ENCODE results near the gene RECQL5.

Gene RECQL5

GRCh38 chr17:75627094-75627493 lies 39.9 kb downstream of the RECQL5 start:
- no peak for TF ChIP-seq CTCF (IDR thresholded peaks at IDR 0.05; ENCODE audit: low read depth, low read length)
- peaks cover 9% of the 10 kb centered on the region for H3K4me1 ChIP-seq
- no peaks in the 10 kb centered on the region for H3K27me3 ChIP-seq
- H3K4me3 ChIP-seq (ENCODE audit: low read depth, low read length): no peak overlapping the region
- no peaks in the 10 kb centered on the region for H3K36me3 ChIP-seq
- H3K9me3 ChIP-seq: no peaks in the 10 kb centered on the region
- no peak for DNase-seq

- Histone ChIP-seq H3K4me3 (ENCODE audit: low read depth, low read length) (no peak overlapping the region), H3K36me3 (no peaks in the 10 kb centered on the region), H3K9me3 (no peaks in the 10 kb centered on the region), H3K27me3 (no peaks in the 10 kb centered on the region), H3K4me1 (peaks cover 9% of the 10 kb centered on the region)
- no peak for TF ChIP-seq CTCF (IDR thresholded peaks at IDR 0.05; ENCODE audit: low read depth, low read length)
- peak; percentile 63 for DNase-seq
Measured at GRCh38 chr17:75626496-75627038, 40.4 kb downstream of the RECQL5 start.

- H3K4me1 ChIP-seq: peaks cover 9% of the 10 kb centered on the region
- TF ChIP-seq CTCF (IDR thresholded peaks at IDR 0.05; ENCODE audit: low read depth, low read length): peak; percentile 83
- DNase-seq: peak; percentile 72
Measured at GRCh38 chr17:75625813-75626486, 41.0 kb downstream of the RECQL5 start.

GRCh38 chr17:75624714-75625345 lies 42.1 kb downstream of the RECQL5 start:
- Histone ChIP-seq H3K36me3 (no peaks in the 10 kb centered on the region), H3K27me3 (no peaks in the 10 kb centered on the region), H3K9me3 (no peaks in the 10 kb centered on the region), H3K4me1 (peaks cover 9% of the 10 kb centered on the region), H3K4me3 (ENCODE audit: low read depth, low read length) (no peak overlapping the region)
- no peak for DNase-seq
- no peak for TF ChIP-seq CTCF (IDR thresholded peaks at IDR 0.05; ENCODE audit: low read depth, low read length)

More at GRCh38 chr17:75625813-75626486, 41.0 kb downstream of the RECQL5 start:
- no peaks in the 10 kb centered on the region for H3K27me3 ChIP-seq
- no peaks in the 10 kb centered on the region for H3K36me3 ChIP-seq
- no peak overlapping the region for H3K4me3 ChIP-seq (ENCODE audit: low read depth, low read length)
- no peaks in the 10 kb centered on the region for H3K9me3 ChIP-seq

GRCh38 chr17:75624021-75624420 lies 42.9 kb downstream of the RECQL5 start:
- no peak for TF ChIP-seq CTCF (IDR thresholded peaks at IDR 0.05; ENCODE audit: low read depth, low read length)
- Histone ChIP-seq H3K4me1 (peaks cover 9% of the 10 kb centered on the region), H3K4me3 (ENCODE audit: low read depth, low read length) (no peak overlapping the region)

GRCh38 chr17:75623386-75623785 lies 43.6 kb downstream of the RECQL5 start:
- no peaks in the 10 kb centered on the region for H3K9me3 ChIP-seq
- TF ChIP-seq CTCF (IDR thresholded peaks at IDR 0.05; ENCODE audit: low read depth, low read length): no peak
- peaks cover 9% of the 10 kb centered on the region for H3K4me1 ChIP-seq
- H3K4me3 ChIP-seq (ENCODE audit: low read depth, low read length): no peak overlapping the region
- H3K36me3 ChIP-seq: no peaks in the 10 kb centered on the region
- no peak for DNase-seq
- H3K27me3 ChIP-seq: no peaks in the 10 kb centered on the region

More at GRCh38 chr17:75624021-75624420, 42.9 kb downstream of the RECQL5 start:
- no peak for DNase-seq
- Histone ChIP-seq H3K36me3 (no peaks in the 10 kb centered on the region), H3K9me3 (no peaks in the 10 kb centered on the region), H3K27me3 (no peaks in the 10 kb centered on the region)

Data from BE2C (cell line).